Tibial artery (tissue), 4 donors: ENCODE measurements around the gene RIPOR3.
A peak's percentile ranks its signal among the peaks of the same experiment; 100 is the strongest.

Experiments
- DNase-seq, 2 donors: peaks; one replicate each; pipeline ENCODE4 v3.0.0-alpha.2; 2019
- H3K27ac ChIP-seq, 2 donors: fragments of 200-600 bp; sonication (generic) in 1 of 2; 1 replicate in 1 of 2; 2 replicates in 1 of 2; pipeline ENCODE4 v1.5.1; 2018 to 2019; ENCODE audit warnings: mild to moderate bottlenecking in 1 of 2
- H3K27me3 ChIP-seq, 2 donors: fragments of 200-600 bp; sonication (generic) in 1 of 2; one replicate each; pipeline versions ENCODE4 v1.5.1 to v1.6.0; 2016 to 2019
- H3K36me3 ChIP-seq, 3 donors: fragments of 200-600 bp; sonication (generic) in 2 of 3; one replicate each; pipeline ENCODE4 v1.5.1; 2016 to 2019; ENCODE audit warnings: mild to moderate bottlenecking in 2 of 3
- H3K4me1 ChIP-seq, 4 donors: fragments of 200-600 bp; sonication (generic) in 2 of 4; 1 replicate in 3 of 4; 2 replicates in 1 of 4; pipeline ENCODE4 v1.5.1; 2016 to 2019
- H3K4me3 ChIP-seq, 2 donors: fragments of 200-600 bp; sonication (generic) in 1 of 2; 1 replicate in 1 of 2; 2 replicates in 1 of 2; pipeline ENCODE4 v1.5.1; 2018 to 2019; ENCODE audit warnings: mild to moderate bottlenecking in 2 of 2
- H3K9me3 ChIP-seq, 3 donors: fragments of 200-600 bp; sonication (generic) in 1 of 3; one replicate each; pipeline ENCODE4 v1.5.1; 2016 to 2019
- CTCF ChIP-seq, 2 experiments: fragments of 200-600 bp in 1 of 2; fragments of 450-650 bp in 1 of 2; IDR thresholded peaks; one replicate each; pipeline ENCODE4 v1.5.1; 2017 to 2019; ENCODE audit warnings: antibody characterized with exemption in 2 of 2, mild to moderate bottlenecking in 1 of 2, moderate library complexity in 1 of 2
- intact Hi-C: fragments of 100-400 bp; cut with DNase I; formaldehyde crosslinking; loops from one replicate; pipeline ENCODE4 v1.15.0; 2023; ENCODE audit warnings: low total_unique reads

The RIPOR3 gene

DNA sequence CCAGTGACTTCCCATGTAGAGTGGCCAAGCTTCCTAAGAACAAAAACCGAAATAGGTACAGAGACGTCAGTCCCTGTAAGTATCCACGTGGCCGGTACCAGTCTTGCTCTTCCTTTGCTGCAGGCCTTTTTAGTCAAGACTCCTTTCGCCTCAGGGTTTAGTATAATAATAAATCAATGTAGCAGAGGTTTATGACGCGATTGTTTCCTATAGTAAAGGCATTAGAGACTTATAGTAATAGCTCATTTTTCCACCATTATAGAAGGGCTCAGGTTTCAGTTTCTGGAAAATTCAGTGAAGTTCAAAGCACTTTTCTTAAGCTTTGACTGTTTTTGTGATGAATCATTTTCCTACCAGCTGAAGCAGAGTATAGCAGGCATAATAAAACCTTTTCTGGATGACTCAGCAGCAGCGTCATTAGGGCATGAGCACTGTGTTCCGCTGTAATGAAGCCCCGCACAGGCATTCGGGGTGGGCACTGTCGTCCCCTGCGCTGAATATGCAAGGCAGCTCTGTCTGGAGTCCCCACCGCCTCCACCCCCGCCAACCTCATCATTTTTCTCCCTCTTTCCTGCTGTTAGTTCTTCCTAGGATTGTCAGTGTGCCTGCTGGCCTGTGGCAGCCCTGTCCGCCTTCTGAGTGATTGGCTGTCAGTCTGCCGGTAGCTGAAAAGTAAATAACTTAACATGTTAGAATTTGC lies 129.8 kb downstream of the RIPOR3 start:
- Histone ChIP-seq H3K4me3 (no peak overlapping the region), H3K27ac (peak overlapping the region; percentile 54 to 70), H3K27me3 (no peaks in the 10 kb centered on the region), H3K4me1 (peaks cover 0 to 31% (median 14%) of the 10 kb centered on the region in 4 donors), H3K9me3 (no peaks in the 10 kb centered on the region), H3K36me3 (peaks cover 18 to 38% (median 35%) of the 10 kb centered on the region in 3 donors)
- peak in 1 of 2 donors; percentile 73 for DNase-seq
- no peak for TF ChIP-seq CTCF (IDR thresholded peaks at IDR 0.05)
- intact Hi-C loops, result no loop called here

DNA sequence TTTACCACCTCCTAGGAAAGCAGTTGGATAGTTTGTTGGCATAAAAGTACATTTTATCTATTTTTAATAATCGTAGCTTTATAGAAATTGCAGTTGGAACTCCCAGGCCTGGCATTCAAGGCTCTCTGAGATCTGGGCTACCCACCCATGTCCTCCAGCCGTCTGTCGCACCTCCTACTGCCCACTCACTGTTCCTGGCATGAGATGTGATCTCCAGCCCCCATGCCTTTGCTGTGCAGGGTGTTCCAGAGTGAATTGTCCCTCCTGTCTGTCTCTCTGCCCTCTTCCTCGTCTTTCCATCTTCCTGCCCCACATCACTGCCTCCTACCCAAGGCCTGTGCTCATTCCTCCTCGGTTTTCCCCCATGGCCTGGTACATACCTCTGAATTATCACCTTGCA lies 130.5 kb downstream of the RIPOR3 start:
- DNase-seq, result no peak
- H3K27ac ChIP-seq, result peak overlapping the region; percentile 54 to 70
- TF ChIP-seq CTCF (IDR thresholded peaks at IDR 0.05), result no peak
- no peaks in the 10 kb centered on the region for H3K9me3 ChIP-seq
- no peak overlapping the region for H3K4me3 ChIP-seq
- peaks cover 18 to 34% (median 28%) of the 10 kb centered on the region in 3 donors for H3K36me3 ChIP-seq
- intact Hi-C loops, result no loop called here
- H3K27me3 ChIP-seq, result no peaks in the 10 kb centered on the region
- H3K4me1 ChIP-seq, result peaks cover 0 to 31% (median 14%) of the 10 kb centered on the region in 4 donors

GRCh38 chr20:50559856-50560638 lies 131.3 kb downstream of the RIPOR3 start:
- no peak for TF ChIP-seq CTCF (IDR thresholded peaks at IDR 0.05)
- peaks cover 13 to 28% (median 26%) of the 10 kb centered on the region in 3 donors for H3K36me3 ChIP-seq
- H3K9me3 ChIP-seq, result no peaks in the 10 kb centered on the region
- intact Hi-C loops, result no loop called here
- no peaks in the 10 kb centered on the region for H3K27me3 ChIP-seq
- peak overlapping the region in 1 of 2 donors; percentile 70 for H3K27ac ChIP-seq
- no peak overlapping the region for H3K4me3 ChIP-seq
- no peak for DNase-seq
- H3K4me1 ChIP-seq, result peaks cover 0 to 31% (median 14%) of the 10 kb centered on the region in 4 donors

GRCh38 chr20:50559149-50559548 lies 132.2 kb downstream of the RIPOR3 start:
- Histone ChIP-seq H3K9me3 (no peaks in the 10 kb centered on the region), H3K27me3 (no peaks in the 10 kb centered on the region), H3K4me1 (peaks cover 0 to 33% (median 15%) of the 10 kb centered on the region in 4 donors), H3K36me3 (peaks cover 11 to 27% (median 26%) of the 10 kb centered on the region in 3 donors), H3K27ac (no peak overlapping the region), H3K4me3 (no peak overlapping the region)
- intact Hi-C loops, result no loop called here
- no peak for TF ChIP-seq CTCF (IDR thresholded peaks at IDR 0.05)
- no peak for DNase-seq

DNA sequence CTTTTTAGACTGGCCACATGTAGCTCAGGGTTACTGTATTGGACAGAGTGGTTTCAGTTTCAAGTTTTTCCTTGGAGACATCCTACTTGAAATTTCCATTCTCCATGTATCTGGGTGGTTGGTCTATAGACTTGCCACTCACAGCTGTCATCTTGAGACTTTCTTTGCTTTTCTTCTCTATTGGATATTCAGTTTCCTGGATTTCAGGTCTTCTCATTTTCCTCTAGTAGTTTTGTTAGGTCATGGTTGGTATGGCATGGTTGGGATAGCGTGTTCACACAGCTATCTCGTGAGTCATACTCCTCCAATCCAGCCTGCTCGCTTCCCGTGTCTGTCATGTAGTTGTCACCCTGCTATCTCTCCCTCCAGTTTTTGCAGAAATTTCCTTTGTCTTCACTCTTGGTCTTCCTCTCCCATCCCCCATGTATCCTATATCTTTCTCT lies 132.8 kb downstream of the RIPOR3 start:
- TF ChIP-seq CTCF (IDR thresholded peaks at IDR 0.05), result no peak
- Histone ChIP-seq H3K27me3 (no peaks in the 10 kb centered on the region), H3K27ac (no peak overlapping the region), H3K36me3 (peaks cover 11 to 26% (median 26%) of the 10 kb centered on the region in 3 donors), H3K4me1 (peaks cover 0 to 39% (median 17%) of the 10 kb centered on the region in 4 donors), H3K4me3 (no peak overlapping the region), H3K9me3 (no peaks in the 10 kb centered on the region)
- DNase-seq, result no peak
- intact Hi-C loops, result no loop called here
